ENCODE results near the gene MPI. TPM values are rescaled to one million over a fixed set of nuclear protein-coding genes. Genes with fewer than 3 reads are reported as not detected.

The MPI gene
- total RNA-seq, 1 donor from 2014 or later: 25.9 TPM

- no peak overlapping the region for H2AFZ ChIP-seq (ENCODE audit: low read depth, low read length)
- no peak for TF ChIP-seq CTCF (IDR thresholded peaks at IDR 0.05; ENCODE audit: insufficient read depth, low read depth, low read length)
- Mint-ChIP-seq H3K4me3 (ENCODE audit: unreplicated experiment) (no peak overlapping the region), H3K36me3 (ENCODE audit: low read depth, unreplicated experiment) (peaks cover 10% of the 10 kb centered on the region), H3K27me3 (ENCODE audit: low read depth, unreplicated experiment) (no peaks in the 10 kb centered on the region), H3K9me3 (ENCODE audit: unreplicated experiment) (no peaks in the 10 kb centered on the region), H3K27ac (ENCODE audit: unreplicated experiment) (no peak overlapping the region), H3K4me1 (ENCODE audit: low read depth, unreplicated experiment) (peaks cover 2% of the 10 kb centered on the region)
- H4K20me1 ChIP-seq (ENCODE audit: insufficient read depth, low read length): peaks cover 43% of the 10 kb centered on the region
- H3K9ac ChIP-seq (ENCODE audit: low read length): no peak overlapping the region
- no peak for DNase-seq (ENCODE audit: low read depth)
- H3K36me3 ChIP-seq (ENCODE audit: insufficient read depth, low read length): peaks cover 10% of the 10 kb centered on the region
- H3K27me3 ChIP-seq (ENCODE audit: insufficient read depth, low read length): no peaks in the 10 kb centered on the region
- H3K4me3 ChIP-seq (ENCODE audit: insufficient read depth, low read depth, low read length): no peak overlapping the region
- peaks cover 25% of the 10 kb centered on the region for H3K79me2 ChIP-seq (ENCODE audit: insufficient read depth, low read length)
- H3K27ac ChIP-seq (ENCODE audit: low read depth, low read length): no peak overlapping the region
- FAIRE-seq: no peak
- no peaks in the 10 kb centered on the region for H3K9me3 ChIP-seq (ENCODE audit: insufficient read depth, low read depth, low read length)
- no peaks in the 10 kb centered on the region for H3K4me1 ChIP-seq (ENCODE audit: insufficient read depth, low read length)
- H3K4me2 ChIP-seq (ENCODE audit: low read length): no peak overlapping the region
These were observed 35.3 kb upstream of the MPI start for GRCh38 chr15:74854453-74855022.

GRCh38 chr15:74855857-74856256, 34.0 kb upstream of the MPI start:
- no peaks in the 10 kb centered on the region for H3K9me3 ChIP-seq (ENCODE audit: insufficient read depth, low read depth, low read length)
- H3K9ac ChIP-seq (ENCODE audit: low read length): no peak overlapping the region
- peak overlapping the region; percentile 78 for H3K27ac Mint-ChIP-seq (ENCODE audit: unreplicated experiment)
- TF ChIP-seq EZH2 (IDR thresholded peaks at IDR 0.05; ENCODE audit: insufficient read depth, low read length): no peak
- TF ChIP-seq CTCF (IDR thresholded peaks at IDR 0.05; ENCODE audit: insufficient read depth, low read depth, low read length): no peak
- H3K27ac ChIP-seq (ENCODE audit: low read depth, low read length): no peak overlapping the region
- no peak for FAIRE-seq
- H3K9me3 Mint-ChIP-seq (ENCODE audit: unreplicated experiment): no peaks in the 10 kb centered on the region
- no peak overlapping the region for H2AFZ ChIP-seq (ENCODE audit: low read depth, low read length)
- no peaks in the 10 kb centered on the region for H3K27me3 ChIP-seq (ENCODE audit: insufficient read depth, low read length)
- no peaks in the 10 kb centered on the region for H3K4me1 ChIP-seq (ENCODE audit: insufficient read depth, low read length)
- no peak overlapping the region for H3K4me3 ChIP-seq (ENCODE audit: insufficient read depth, low read depth, low read length)
- no peak overlapping the region for H3K4me3 Mint-ChIP-seq (ENCODE audit: unreplicated experiment)
- peaks cover 30% of the 10 kb centered on the region for H3K79me2 ChIP-seq (ENCODE audit: insufficient read depth, low read length)
- peaks cover 50% of the 10 kb centered on the region for H4K20me1 ChIP-seq (ENCODE audit: insufficient read depth, low read length)
- no peak for DNase-seq (ENCODE audit: low read depth)
- H3K36me3 Mint-ChIP-seq (ENCODE audit: low read depth, unreplicated experiment): peaks cover 9% of the 10 kb centered on the region
- H3K4me1 Mint-ChIP-seq (ENCODE audit: low read depth, unreplicated experiment): peaks cover 2% of the 10 kb centered on the region
- H3K36me3 ChIP-seq (ENCODE audit: insufficient read depth, low read length): peaks cover 7% of the 10 kb centered on the region
- H3K27me3 Mint-ChIP-seq (ENCODE audit: low read depth, unreplicated experiment): no peaks in the 10 kb centered on the region
- H3K4me2 ChIP-seq (ENCODE audit: low read length): no peak overlapping the region

- no peak overlapping the region for H3K27ac Mint-ChIP-seq (ENCODE audit: unreplicated experiment)
- no peak overlapping the region for H3K4me3 Mint-ChIP-seq (ENCODE audit: unreplicated experiment)
- no peaks in the 10 kb centered on the region for H3K9me3 ChIP-seq (ENCODE audit: insufficient read depth, low read depth, low read length)
- no peaks in the 10 kb centered on the region for H3K9me3 Mint-ChIP-seq (ENCODE audit: unreplicated experiment)
- no peaks in the 10 kb centered on the region for H3K4me1 ChIP-seq (ENCODE audit: insufficient read depth, low read length)
- H3K9ac ChIP-seq (ENCODE audit: low read length): no peak overlapping the region
- H3K27ac ChIP-seq (ENCODE audit: low read depth, low read length): no peak overlapping the region
- FAIRE-seq (no peak), DNase-seq (ENCODE audit: low read depth) (no peak)
- H3K4me1 Mint-ChIP-seq (ENCODE audit: low read depth, unreplicated experiment): peaks cover 2% of the 10 kb centered on the region
- peaks cover 9% of the 10 kb centered on the region for H3K36me3 Mint-ChIP-seq (ENCODE audit: low read depth, unreplicated experiment)
- peaks cover 55% of the 10 kb centered on the region for H4K20me1 ChIP-seq (ENCODE audit: insufficient read depth, low read length)
- no peaks in the 10 kb centered on the region for H3K27me3 Mint-ChIP-seq (ENCODE audit: low read depth, unreplicated experiment)
- H3K4me3 ChIP-seq (ENCODE audit: insufficient read depth, low read depth, low read length): no peak overlapping the region
- peaks cover 4% of the 10 kb centered on the region for H3K36me3 ChIP-seq (ENCODE audit: insufficient read depth, low read length)
- peaks cover 36% of the 10 kb centered on the region for H3K79me2 ChIP-seq (ENCODE audit: insufficient read depth, low read length)
- no peak overlapping the region for H2AFZ ChIP-seq (ENCODE audit: low read depth, low read length)
- TF ChIP-seq CTCF (IDR thresholded peaks at IDR 0.05; ENCODE audit: insufficient read depth, low read depth, low read length) (no peak), EZH2 (IDR thresholded peaks at IDR 0.05; ENCODE audit: insufficient read depth, low read length) (no peak)
- H3K27me3 ChIP-seq (ENCODE audit: insufficient read depth, low read length): no peaks in the 10 kb centered on the region
- no peak overlapping the region for H3K4me2 ChIP-seq (ENCODE audit: low read length)
These were observed 33.3 kb upstream of the MPI start for GRCh38 chr15:74856537-74856936.

Data from astrocyte (in vitro differentiated cells and primary cell).